Measurements from ENCODE around the gene DMRTC1. TPM values are rescaled to one million over a fixed set of nuclear protein-coding genes. Genes with fewer than 3 reads are reported as not detected.
"Not testable (repeated sequence)": the region's sequence is repeated elsewhere in the genome, so short reads cannot be mapped to it uniquely, and the experiment has no call there.

Gene DMRTC1
- total RNA-seq, 1 donor = not detected

DNA sequence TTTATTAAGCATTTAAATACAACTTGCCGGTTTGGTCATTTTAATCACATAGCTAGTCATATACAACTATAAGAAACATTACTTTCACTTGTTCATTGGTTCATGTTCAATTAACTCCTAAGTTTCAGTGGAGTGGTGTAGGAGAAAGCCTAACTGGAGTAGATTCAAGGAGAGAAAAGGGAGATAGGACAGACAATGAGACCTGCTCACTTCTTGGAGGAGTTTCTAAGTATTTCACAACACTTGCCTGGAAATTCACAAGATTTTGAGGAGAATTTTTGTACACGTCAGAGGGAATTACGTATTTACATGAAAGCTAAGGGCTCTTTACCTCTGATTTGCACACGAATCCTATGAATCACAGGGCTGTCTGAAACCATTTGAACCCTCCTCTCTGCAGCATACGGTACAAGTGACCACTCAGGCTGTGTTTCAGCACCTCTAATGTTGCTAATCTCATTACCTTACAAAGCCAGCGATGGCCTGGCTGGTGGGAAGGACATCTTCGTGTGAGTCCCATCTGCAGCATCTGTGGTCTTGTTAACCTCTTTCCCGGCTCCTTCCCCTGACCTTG is 6.7 kb downstream of the DMRTC1 start:
- H3K4me2 ChIP-seq (ENCODE audit: insufficient read depth, low read length) = not testable (repeated sequence)

DNA sequence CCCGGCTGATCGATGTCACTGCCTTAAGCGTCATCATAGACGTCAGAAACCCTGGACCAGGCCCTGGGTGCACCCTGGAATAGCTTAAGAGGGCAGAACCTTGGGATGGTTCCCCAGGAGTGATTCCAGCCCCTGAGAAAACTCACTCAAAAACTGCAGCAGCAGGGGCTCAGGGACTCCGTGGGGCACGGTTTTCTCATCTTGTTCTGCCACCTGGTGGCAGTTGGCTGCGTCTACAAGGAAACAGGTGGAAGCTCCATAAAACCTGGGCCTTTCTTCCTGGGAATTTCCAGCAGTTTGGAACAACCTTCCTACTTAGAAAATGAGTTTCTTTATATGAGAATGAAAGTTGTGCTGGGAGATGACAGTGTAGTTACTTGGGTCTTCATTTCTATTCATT is 7.2 kb downstream of the DMRTC1 start:
- not testable (repeated sequence) for H3K4me2 ChIP-seq (ENCODE audit: insufficient read depth, low read length); H4K20me1 ChIP-seq (ENCODE audit: insufficient read depth, low read length); H3K4me1 ChIP-seq (ENCODE audit: insufficient read depth, low read length); H3K9me3 ChIP-seq (ENCODE audit: low read depth, low read length); H2AFZ ChIP-seq (ENCODE audit: low read length); H3K27ac ChIP-seq (ENCODE audit: low read depth, low read length); H3K36me3 ChIP-seq (ENCODE audit: insufficient read depth, low read length); H3K79me2 ChIP-seq (ENCODE audit: insufficient read depth, low read length); H3K27me3 ChIP-seq (ENCODE audit: insufficient read depth, low read length); DNase-seq (ENCODE audit: insufficient read length, low spot score, missing footprints); H3K4me3 ChIP-seq (ENCODE audit: insufficient read depth, low read length)

More for the DNA sequence above, 6.7 kb downstream of the DMRTC1 start:
- H3K9me3 ChIP-seq (ENCODE audit: low read depth, low read length); H3K27ac ChIP-seq (ENCODE audit: low read depth, low read length); DNase-seq (ENCODE audit: insufficient read length, low spot score, missing footprints); H3K36me3 ChIP-seq (ENCODE audit: insufficient read depth, low read length); H3K4me3 ChIP-seq (ENCODE audit: insufficient read depth, low read length); H4K20me1 ChIP-seq (ENCODE audit: insufficient read depth, low read length); H3K79me2 ChIP-seq (ENCODE audit: insufficient read depth, low read length); H3K27me3 ChIP-seq (ENCODE audit: insufficient read depth, low read length); H3K4me1 ChIP-seq (ENCODE audit: insufficient read depth, low read length); H2AFZ ChIP-seq (ENCODE audit: low read length): not testable (repeated sequence)

DNA sequence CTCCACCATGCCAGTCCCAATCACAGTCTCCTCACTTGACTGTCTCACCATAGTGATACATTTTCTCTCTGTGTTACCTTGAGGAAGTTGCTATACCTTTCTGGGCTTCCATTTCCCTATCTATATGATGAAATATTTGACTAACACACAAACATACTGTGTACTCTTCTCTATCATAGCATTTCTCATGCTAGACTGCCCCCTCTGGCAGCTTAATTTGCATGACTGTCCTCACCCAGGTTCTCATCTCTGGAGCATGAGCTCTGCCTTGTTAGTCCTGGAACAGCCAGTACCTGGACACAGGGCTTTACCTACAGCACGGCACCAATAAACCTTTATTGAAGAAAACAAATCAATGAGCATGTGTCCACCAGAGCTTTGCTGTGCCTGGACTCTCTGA is 11.4 kb downstream of the DMRTC1 start:
- H3K36me3 ChIP-seq (ENCODE audit: insufficient read depth, low read length); H3K9me3 ChIP-seq (ENCODE audit: low read depth, low read length); DNase-seq (ENCODE audit: insufficient read length, low spot score, missing footprints); H3K79me2 ChIP-seq (ENCODE audit: insufficient read depth, low read length); H4K20me1 ChIP-seq (ENCODE audit: insufficient read depth, low read length); H3K4me2 ChIP-seq (ENCODE audit: insufficient read depth, low read length); H3K4me1 ChIP-seq (ENCODE audit: insufficient read depth, low read length); H2AFZ ChIP-seq (ENCODE audit: low read length); H3K27ac ChIP-seq (ENCODE audit: low read depth, low read length); H3K4me3 ChIP-seq (ENCODE audit: insufficient read depth, low read length); H3K27me3 ChIP-seq (ENCODE audit: insufficient read depth, low read length): not testable (repeated sequence)

DNA sequence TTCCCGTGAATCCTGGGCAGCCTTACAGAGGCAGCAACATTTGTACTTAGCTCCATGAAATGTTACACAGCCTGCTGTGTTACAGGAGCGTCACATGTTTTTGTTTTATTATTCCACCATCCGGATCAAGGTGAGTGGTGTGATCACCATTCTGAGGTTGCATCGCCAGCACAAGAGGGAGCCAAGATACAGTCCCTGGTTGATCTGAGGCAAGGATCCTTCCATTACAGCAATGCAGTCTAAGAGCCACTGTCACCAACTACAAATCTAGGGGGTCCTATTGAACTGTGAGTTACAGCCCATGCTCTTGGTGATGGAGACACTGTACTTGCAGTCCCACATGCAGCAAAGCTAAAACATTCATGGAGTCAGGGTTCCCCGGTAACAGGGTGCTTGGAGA is 27.5 kb downstream of the DMRTC1 start:
- H3K9me3 ChIP-seq (ENCODE audit: low read depth, low read length); H3K79me2 ChIP-seq (ENCODE audit: insufficient read depth, low read length); H3K4me2 ChIP-seq (ENCODE audit: insufficient read depth, low read length); H2AFZ ChIP-seq (ENCODE audit: low read length); H3K27ac ChIP-seq (ENCODE audit: low read depth, low read length); H3K36me3 ChIP-seq (ENCODE audit: insufficient read depth, low read length); H3K27me3 ChIP-seq (ENCODE audit: insufficient read depth, low read length); H3K4me3 ChIP-seq (ENCODE audit: insufficient read depth, low read length); H3K4me1 ChIP-seq (ENCODE audit: insufficient read depth, low read length); DNase-seq (ENCODE audit: insufficient read length, low spot score, missing footprints); H4K20me1 ChIP-seq (ENCODE audit: insufficient read depth, low read length): not testable (repeated sequence)

DNA sequence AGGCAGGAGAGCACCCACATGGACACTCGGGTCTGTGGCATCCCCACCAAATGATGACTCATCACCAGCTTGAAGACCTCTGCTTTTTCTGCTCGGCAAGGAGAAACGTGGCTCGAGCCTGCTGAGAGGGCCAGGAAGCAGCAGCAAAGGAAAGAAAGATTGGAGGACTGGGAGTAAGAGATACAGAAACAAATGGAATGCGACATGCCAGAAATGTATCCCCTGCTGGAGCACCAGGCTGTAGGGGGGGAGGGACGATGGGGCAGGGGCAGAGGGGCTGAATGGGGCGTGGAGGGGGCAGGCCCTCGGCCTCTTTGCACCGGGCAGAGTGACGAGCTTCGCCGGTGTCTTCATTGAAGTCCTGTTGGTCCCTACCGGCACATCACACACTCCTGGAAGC is 31.3 kb downstream of the DMRTC1 start, which contains the start of gene FAM236C:
Gene FAM236C (plus strand): TSS at position 301 of the 400 bp plus-strand sequence. CDS start 100 bp downstream, outside the sequence.
- not testable (repeated sequence) for H3K4me3 ChIP-seq (ENCODE audit: insufficient read depth, low read length); H4K20me1 ChIP-seq (ENCODE audit: insufficient read depth, low read length); H3K27ac ChIP-seq (ENCODE audit: low read depth, low read length); DNase-seq (ENCODE audit: insufficient read length, low spot score, missing footprints); H3K4me2 ChIP-seq (ENCODE audit: insufficient read depth, low read length); H3K36me3 ChIP-seq (ENCODE audit: insufficient read depth, low read length); H2AFZ ChIP-seq (ENCODE audit: low read length); H3K9me3 ChIP-seq (ENCODE audit: low read depth, low read length); H3K27me3 ChIP-seq (ENCODE audit: insufficient read depth, low read length); H3K79me2 ChIP-seq (ENCODE audit: insufficient read depth, low read length); H3K4me1 ChIP-seq (ENCODE audit: insufficient read depth, low read length)

DNA sequence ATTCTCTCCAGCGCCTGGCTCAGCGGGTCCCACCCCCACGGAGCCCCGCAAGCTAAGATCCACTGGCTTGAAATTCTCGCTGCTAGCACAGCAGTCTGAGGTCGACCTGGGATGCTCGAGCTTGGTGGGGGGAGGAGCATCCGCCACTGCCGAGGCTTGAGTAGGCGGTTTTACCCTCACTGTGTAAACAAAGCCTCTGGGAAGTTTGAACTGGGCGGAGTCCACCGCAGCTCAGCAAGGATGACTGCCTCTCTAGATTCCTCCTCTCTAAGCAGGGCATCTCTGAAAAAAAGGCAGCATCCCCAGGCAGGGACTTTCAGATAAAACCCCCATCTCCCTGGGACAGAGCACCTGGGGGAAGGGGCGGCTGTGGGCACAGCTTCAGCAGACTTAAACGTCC is 53.9 kb downstream of the DMRTC1 start:
- not testable (repeated sequence) for H3K4me3 ChIP-seq (ENCODE audit: insufficient read depth, low read length); H3K27ac ChIP-seq (ENCODE audit: low read depth, low read length); H3K4me1 ChIP-seq (ENCODE audit: insufficient read depth, low read length); H4K20me1 ChIP-seq (ENCODE audit: insufficient read depth, low read length); H3K79me2 ChIP-seq (ENCODE audit: insufficient read depth, low read length); H3K4me2 ChIP-seq (ENCODE audit: insufficient read depth, low read length); H2AFZ ChIP-seq (ENCODE audit: low read length); DNase-seq (ENCODE audit: insufficient read length, low spot score, missing footprints); H3K36me3 ChIP-seq (ENCODE audit: insufficient read depth, low read length); H3K9me3 ChIP-seq (ENCODE audit: low read depth, low read length); H3K27me3 ChIP-seq (ENCODE audit: insufficient read depth, low read length)

DNA sequence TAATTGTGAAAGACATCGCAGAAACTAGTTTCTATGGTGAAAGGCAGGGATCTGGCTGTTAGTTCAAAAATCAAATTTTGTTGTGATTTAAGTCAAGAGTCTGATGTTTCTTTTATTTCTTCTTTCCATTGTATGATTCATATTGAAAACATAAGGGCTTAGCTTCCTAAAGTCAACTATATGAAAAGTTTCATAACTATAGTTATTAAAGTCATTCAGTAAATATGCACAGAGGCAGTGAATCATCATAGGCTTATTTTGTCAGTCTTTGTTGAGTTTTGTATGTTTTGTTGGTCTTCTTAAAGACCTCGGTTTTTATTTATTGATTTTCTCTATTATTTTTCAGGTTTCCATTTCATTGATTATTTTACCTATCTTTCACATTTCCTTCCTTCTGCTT is 60.7 kb downstream of the DMRTC1 start:
- H2AFZ ChIP-seq (ENCODE audit: low read length); DNase-seq (ENCODE audit: insufficient read length, low spot score, missing footprints); H3K79me2 ChIP-seq (ENCODE audit: insufficient read depth, low read length); H3K4me3 ChIP-seq (ENCODE audit: insufficient read depth, low read length); H3K27ac ChIP-seq (ENCODE audit: low read depth, low read length); H3K9me3 ChIP-seq (ENCODE audit: low read depth, low read length); H3K27me3 ChIP-seq (ENCODE audit: insufficient read depth, low read length); H3K36me3 ChIP-seq (ENCODE audit: insufficient read depth, low read length); H3K4me1 ChIP-seq (ENCODE audit: insufficient read depth, low read length); H3K4me2 ChIP-seq (ENCODE audit: insufficient read depth, low read length); H4K20me1 ChIP-seq (ENCODE audit: insufficient read depth, low read length): not testable (repeated sequence)

DNA sequence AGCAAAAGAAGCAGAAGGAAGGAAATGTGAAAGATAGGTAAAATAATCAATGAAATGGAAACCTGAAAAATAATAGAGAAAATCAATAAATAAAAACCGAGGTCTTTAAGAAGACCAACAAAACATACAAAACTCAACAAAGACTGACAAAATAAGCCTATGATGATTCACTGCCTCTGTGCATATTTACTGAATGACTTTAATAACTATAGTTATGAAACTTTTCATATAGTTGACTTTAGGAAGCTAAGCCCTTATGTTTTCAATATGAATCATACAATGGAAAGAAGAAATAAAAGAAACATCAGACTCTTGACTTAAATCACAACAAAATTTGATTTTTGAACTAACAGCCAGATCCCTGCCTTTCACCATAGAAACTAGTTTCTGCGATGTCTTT is 106.1 kb downstream of the DMRTC1 start:
- H3K4me1 ChIP-seq (ENCODE audit: insufficient read depth, low read length); H3K27me3 ChIP-seq (ENCODE audit: insufficient read depth, low read length); DNase-seq (ENCODE audit: insufficient read length, low spot score, missing footprints); H4K20me1 ChIP-seq (ENCODE audit: insufficient read depth, low read length); H3K4me2 ChIP-seq (ENCODE audit: insufficient read depth, low read length); H3K27ac ChIP-seq (ENCODE audit: low read depth, low read length); H3K36me3 ChIP-seq (ENCODE audit: insufficient read depth, low read length); H3K9me3 ChIP-seq (ENCODE audit: low read depth, low read length); H3K79me2 ChIP-seq (ENCODE audit: insufficient read depth, low read length); H2AFZ ChIP-seq (ENCODE audit: low read length); H3K4me3 ChIP-seq (ENCODE audit: insufficient read depth, low read length): not testable (repeated sequence)

DNA sequence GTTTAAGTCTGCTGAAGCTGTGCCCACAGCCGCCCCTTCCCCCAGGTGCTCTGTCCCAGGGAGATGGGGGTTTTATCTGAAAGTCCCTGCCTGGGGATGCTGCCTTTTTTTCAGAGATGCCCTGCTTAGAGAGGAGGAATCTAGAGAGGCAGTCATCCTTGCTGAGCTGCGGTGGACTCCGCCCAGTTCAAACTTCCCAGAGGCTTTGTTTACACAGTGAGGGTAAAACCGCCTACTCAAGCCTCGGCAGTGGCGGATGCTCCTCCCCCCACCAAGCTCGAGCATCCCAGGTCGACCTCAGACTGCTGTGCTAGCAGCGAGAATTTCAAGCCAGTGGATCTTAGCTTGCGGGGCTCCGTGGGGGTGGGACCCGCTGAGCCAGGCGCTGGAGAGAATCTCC is 112.9 kb downstream of the DMRTC1 start:
- H3K4me1 ChIP-seq (ENCODE audit: insufficient read depth, low read length); H3K27ac ChIP-seq (ENCODE audit: low read depth, low read length); H3K4me2 ChIP-seq (ENCODE audit: insufficient read depth, low read length); H2AFZ ChIP-seq (ENCODE audit: low read length); H3K9me3 ChIP-seq (ENCODE audit: low read depth, low read length); H3K79me2 ChIP-seq (ENCODE audit: insufficient read depth, low read length); DNase-seq (ENCODE audit: insufficient read length, low spot score, missing footprints); H3K4me3 ChIP-seq (ENCODE audit: insufficient read depth, low read length); H3K36me3 ChIP-seq (ENCODE audit: insufficient read depth, low read length); H3K27me3 ChIP-seq (ENCODE audit: insufficient read depth, low read length); H4K20me1 ChIP-seq (ENCODE audit: insufficient read depth, low read length): not testable (repeated sequence)

Data from osteoblast (primary cell).